ENCODE results near the gene CPB1. TPM values are rescaled to one million over a fixed set of nuclear protein-coding genes. Genes with fewer than 3 reads are reported as not detected.

The CPB1 gene
- total RNA-seq, 4 donors from 2014 or later, result 0.77 TPM; not detected in 3

DNA sequence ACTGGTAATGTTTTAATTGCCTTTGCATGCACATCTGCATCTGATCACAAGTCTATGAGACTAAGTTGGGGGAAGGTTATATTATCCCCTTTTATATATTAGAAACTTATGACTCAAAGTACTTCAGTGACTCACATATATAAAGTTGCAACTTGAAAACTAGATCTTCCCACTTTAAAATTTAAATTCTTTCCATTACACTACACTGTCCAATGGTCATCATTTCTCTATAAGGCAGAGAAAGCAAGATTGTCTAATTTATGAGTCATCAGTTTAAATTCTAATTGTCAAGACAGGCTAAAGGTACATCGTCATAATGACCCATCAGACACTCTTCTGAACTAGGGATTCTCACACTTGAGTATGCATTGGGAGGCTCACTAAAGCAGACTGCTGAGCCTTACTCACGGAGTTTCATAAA is 75.4 kb downstream of the CPB1 start:
- Histone ChIP-seq H3K27ac (no peak overlapping the region), H3K4me1 (no peaks in the 10 kb centered on the region), H3K9me3 (no peaks in the 10 kb centered on the region), H3K36me3 (no peaks in the 10 kb centered on the region), H3K4me3 (no peak overlapping the region), H3K27me3 (peaks cover 7% of the 10 kb centered on the region)
- ATAC-seq, result no peak
- 83 to 86% methylated on average over 2 of the region's 2 CpGs for WGBS, 2 donors (ENCODE audit: low coverage in 1 of 2)
- no peak for TF ChIP-seq POLR2AphosphoS5 (IDR thresholded peaks at IDR 0.05)
- TF ChIP-seq, protein P1, sequence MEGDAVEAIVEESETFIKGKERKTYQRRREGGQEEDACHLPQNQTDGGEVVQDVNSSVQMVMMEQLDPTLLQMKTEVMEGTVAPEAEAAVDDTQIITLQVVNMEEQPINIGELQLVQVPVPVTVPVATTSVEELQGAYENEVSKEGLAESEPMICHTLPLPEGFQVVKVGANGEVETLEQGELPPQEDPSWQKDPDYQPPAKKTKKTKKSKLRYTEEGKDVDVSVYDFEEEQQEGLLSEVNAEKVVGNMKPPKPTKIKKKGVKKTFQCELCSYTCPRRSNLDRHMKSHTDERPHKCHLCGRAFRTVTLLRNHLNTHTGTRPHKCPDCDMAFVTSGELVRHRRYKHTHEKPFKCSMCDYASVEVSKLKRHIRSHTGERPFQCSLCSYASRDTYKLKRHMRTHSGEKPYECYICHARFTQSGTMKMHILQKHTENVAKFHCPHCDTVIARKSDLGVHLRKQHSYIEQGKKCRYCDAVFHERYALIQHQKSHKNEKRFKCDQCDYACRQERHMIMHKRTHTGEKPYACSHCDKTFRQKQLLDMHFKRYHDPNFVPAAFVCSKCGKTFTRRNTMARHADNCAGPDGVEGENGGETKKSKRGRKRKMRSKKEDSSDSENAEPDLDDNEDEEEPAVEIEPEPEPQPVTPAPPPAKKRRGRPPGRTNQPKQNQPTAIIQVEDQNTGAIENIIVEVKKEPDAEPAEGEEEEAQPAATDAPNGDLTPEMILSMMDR (IDR thresholded peaks at IDR 0.05), result no peak
- TF ChIP-seq POLR2A (IDR thresholded peaks at IDR 0.05), result no peak
- TF ChIP-seq EP300 (IDR thresholded peaks at IDR 0.05), result no peak

DNA sequence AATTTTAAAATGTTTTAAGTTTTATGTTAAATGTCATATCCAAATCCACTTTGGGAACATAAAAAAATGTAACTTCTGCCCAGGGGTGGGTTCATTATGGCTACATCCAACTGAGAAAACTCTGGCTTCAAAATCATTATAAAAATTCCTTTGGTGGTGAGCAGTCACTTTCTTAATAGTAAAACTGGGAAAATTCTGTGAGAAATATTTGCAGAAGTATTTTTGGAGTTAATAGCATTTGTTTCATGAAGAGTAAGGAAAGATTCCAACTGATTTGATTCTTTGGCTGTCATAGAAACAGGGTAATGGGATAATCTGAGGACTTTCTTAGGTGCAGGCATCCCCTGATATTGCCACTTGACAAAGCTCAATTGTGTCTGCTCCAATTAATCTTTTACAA is 76.3 kb downstream of the CPB1 start:
- Histone ChIP-seq H3K4me1 (no peaks in the 10 kb centered on the region), H3K4me3 (no peak overlapping the region), H3K27ac (no peak overlapping the region), H3K36me3 (no peaks in the 10 kb centered on the region), H3K27me3 (peaks cover 9% of the 10 kb centered on the region), H3K9me3 (no peaks in the 10 kb centered on the region)
- ATAC-seq, result no peak
- TF ChIP-seq, protein P1 (IDR thresholded peaks at IDR 0.05), result no peak
- TF ChIP-seq POLR2A (IDR thresholded peaks at IDR 0.05), result no peak
- TF ChIP-seq POLR2AphosphoS5 (IDR thresholded peaks at IDR 0.05), result no peak
- no peak for TF ChIP-seq EP300 (IDR thresholded peaks at IDR 0.05)

DNA sequence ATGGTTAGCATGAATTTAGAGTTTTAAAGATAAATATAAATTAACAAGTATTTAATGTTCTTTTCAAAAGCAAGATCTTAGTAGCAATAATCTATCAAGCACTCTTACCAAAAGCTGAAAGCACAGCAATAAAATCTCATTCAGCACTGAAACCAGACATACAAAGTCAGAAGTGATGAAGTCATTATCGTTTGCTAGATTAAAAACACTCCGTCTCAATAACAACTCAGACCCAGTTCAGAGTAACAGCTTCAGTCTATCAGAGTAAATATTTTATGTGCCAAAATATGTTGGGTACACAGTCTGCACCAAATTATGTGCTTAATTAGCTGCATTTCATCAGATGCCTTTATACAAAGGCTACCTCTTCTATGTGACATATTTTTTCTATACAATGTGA is 79.1 kb downstream of the CPB1 start:
- Histone ChIP-seq H3K27me3 (peaks cover 9% of the 10 kb centered on the region), H3K36me3 (no peaks in the 10 kb centered on the region), H3K9me3 (no peaks in the 10 kb centered on the region), H3K27ac (no peak overlapping the region), H3K4me3 (no peak overlapping the region), H3K4me1 (no peaks in the 10 kb centered on the region)
- no peak for TF ChIP-seq POLR2AphosphoS5 (IDR thresholded peaks at IDR 0.05)
- 54 to 65% methylated on average over 2 of the region's 2 CpGs for WGBS, 2 donors (ENCODE audit: low coverage in 1 of 2)
- ATAC-seq, result no peak

Other genes with a start within 250 kb of the CPB1 start
- gene AGTR1, start 129.9 kb upstream of the CPB1 start, total RNA-seq, result 10 to 100 TPM; 13.4 to 32.4 (median 22.0) TPM
- gene CPA3, start 37.5 kb downstream of the CPB1 start, total RNA-seq, result 10 to 100 TPM in 2 of 4 donors, 1 to 10 TPM in 2; 5.6 to 28.8 (median 12.7) TPM
- gene GYG1, start 163.7 kb downstream of the CPB1 start, total RNA-seq, result 100 to 1,000 TPM; 117 to 883 (median 126) TPM